Psoas muscle (tissue), 8 donors: ENCODE results near the gene MALRD1. TPM values are rescaled to one million over a fixed set of nuclear protein-coding genes. Genes with fewer than 3 reads are reported as not detected.

Experiments used
- ATAC-seq, 4 donors: fragments of 200-7000 bp; cut with Tn5 transposase; one replicate each; pipeline ENCODE4 v1.9.1; 2020; ENCODE audit warnings: moderate library complexity in 3 of 4, mild to moderate bottlenecking in 2 of 4
- DNase-seq, 2 donors: peaks; one replicate each; pipeline ENCODE4 v3.0.0-alpha.2; 2020
- H3K27ac ChIP-seq: fragments of 200-600 bp; one replicate; pipeline ENCODE4 v1.8.0; 2022
- H3K27me3 ChIP-seq, 3 donors: fragments of 200-600 bp in 1 of 3; one replicate each; pipeline versions ENCODE4 v1.6.1 to v1.8.0; 2013 to 2022; ENCODE audit warnings: low read length in 2 of 3, mild to moderate bottlenecking in 2 of 3, moderate library complexity in 1 of 3; ENCODE audit not compliant: insufficient read depth in 3 of 3
- H3K36me3 ChIP-seq, 2 donors: fragments of 200-600 bp in 1 of 2; one replicate each; pipeline versions ENCODE4 v1.6.1 to v1.8.0; 2013 to 2022; ENCODE audit warnings: low read depth in 1 of 2, mild to moderate bottlenecking in 1 of 2, moderate library complexity in 1 of 2; ENCODE audit not compliant: insufficient read depth in 1 of 2
- H3K4me1 ChIP-seq: fragments of 200-600 bp; one replicate; pipeline ENCODE4 v1.8.0; 2022
- H3K4me3 ChIP-seq: fragments of 200-600 bp; one replicate; pipeline ENCODE4 v1.8.0; 2022; ENCODE audit warnings: mild to moderate bottlenecking
- H3K9me3 ChIP-seq: fragments of 200-600 bp; one replicate; pipeline ENCODE4 v1.8.0; 2022
- WGBS, 3 donors: extraction: QIAGEN DNeasy Blood & Tissue Kit; methylation state at CpG; one replicate each; pipeline versions ENCODE4 v1.1.6 to v1.1.7; 2013; 5-methylcytosine and 5-hydroxymethylcytosine counted together
- intact Hi-C, 2 donors: fragments of 100-400 bp; cut with DNase I; formaldehyde crosslinking; loops; one replicate each; pipeline versions ENCODE4 v1.11.0 to v1.14.2; 2022
- polyA plus RNA-seq, 3 donors: library from polyadenylated mRNA; stranded (reverse); fragments of 200-250 nt; gene quantifications; one replicate each; pipeline ENCODE4 v1.2.3, GENCODE V29; 2013
- total RNA-seq, 4 donors: library from RNA; stranded (reverse); fragmentation: NEBNext Ultra II Directional in 2 of 4; extraction: Animal tissue kit (Norgen Biotek cat#: 25700) in 2 of 4; gene quantifications; one replicate each; pipeline versions ENCODE4 v1.2.1 to v1.2.4, GENCODE V29; 2021 to 2023
- TF ChIP-seq, protein P1 (sequence below): fragments of 200-600 bp; IDR thresholded peaks from one replicate; pipeline ENCODE4 v1.8.0; 2022; ENCODE audit warnings: antibody characterized with exemption
- donor health status: healthy with polysubstance abuse.
- donor health status: DM: no; HTN: no; CAD: no; lungs with moderate emphysema.
- donor health status: Bipolar disorder and iron deficiency.
- donor health status: healthy.
- donor health status: DM: yes; HTN: yes; CAD: no.
- donor health status: DM: no; HTN: no; CAD: no.
- donor health status: DM: no; HTN: no; CAD: no.
- donor health status: DM: yes; HTN: yes; CAD: no.

MALRD1 gene
- total and polyA plus RNA-seq, 7 donors: 0.12 to 0.39 (median 0.27) TPM; not detected in 3

DNA sequence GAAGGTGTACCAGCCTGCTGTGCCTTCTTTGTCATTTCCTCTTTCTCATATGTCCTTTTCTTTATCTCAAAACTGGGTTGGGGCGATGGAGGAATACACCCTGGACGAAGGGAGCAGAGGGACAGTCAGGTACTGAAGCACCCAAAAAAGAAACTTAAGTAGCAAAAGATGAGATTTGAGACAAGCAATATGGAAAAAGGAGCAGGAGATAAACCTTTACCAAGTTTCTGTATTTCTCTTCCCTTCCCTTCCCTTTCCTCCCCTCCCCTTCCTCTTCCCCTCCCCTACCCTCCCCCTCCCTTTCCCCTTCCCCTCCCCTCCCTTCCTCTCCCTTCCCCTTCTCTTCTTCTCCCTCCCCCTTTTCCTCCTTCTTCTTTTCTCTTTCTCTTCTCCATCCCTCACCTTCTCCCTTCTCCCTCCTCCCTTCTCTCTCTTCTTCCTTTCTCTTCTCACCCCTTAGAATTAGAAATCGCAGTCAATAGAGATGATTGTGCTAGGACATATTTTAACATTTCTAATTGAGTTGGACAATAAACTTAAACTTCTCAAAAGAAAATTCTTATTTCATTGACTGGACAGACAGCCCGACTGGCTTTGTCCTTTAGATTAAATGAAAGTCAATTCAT lies 652.9 kb downstream of the MALRD1 start:
- WGBS, 3 donors: 79 to 91% (median 88%) methylated on average over 4 of the region's 4 CpGs
- no peaks in the 10 kb centered on the region for H3K9me3 ChIP-seq
- H3K4me1 ChIP-seq: no peaks in the 10 kb centered on the region
- intact Hi-C loops: no loop called here
- TF ChIP-seq, protein P1, sequence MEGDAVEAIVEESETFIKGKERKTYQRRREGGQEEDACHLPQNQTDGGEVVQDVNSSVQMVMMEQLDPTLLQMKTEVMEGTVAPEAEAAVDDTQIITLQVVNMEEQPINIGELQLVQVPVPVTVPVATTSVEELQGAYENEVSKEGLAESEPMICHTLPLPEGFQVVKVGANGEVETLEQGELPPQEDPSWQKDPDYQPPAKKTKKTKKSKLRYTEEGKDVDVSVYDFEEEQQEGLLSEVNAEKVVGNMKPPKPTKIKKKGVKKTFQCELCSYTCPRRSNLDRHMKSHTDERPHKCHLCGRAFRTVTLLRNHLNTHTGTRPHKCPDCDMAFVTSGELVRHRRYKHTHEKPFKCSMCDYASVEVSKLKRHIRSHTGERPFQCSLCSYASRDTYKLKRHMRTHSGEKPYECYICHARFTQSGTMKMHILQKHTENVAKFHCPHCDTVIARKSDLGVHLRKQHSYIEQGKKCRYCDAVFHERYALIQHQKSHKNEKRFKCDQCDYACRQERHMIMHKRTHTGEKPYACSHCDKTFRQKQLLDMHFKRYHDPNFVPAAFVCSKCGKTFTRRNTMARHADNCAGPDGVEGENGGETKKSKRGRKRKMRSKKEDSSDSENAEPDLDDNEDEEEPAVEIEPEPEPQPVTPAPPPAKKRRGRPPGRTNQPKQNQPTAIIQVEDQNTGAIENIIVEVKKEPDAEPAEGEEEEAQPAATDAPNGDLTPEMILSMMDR: no peak
- ATAC-seq: no peak
- H3K36me3 ChIP-seq: no peaks in the 10 kb centered on the region
- H3K4me3 ChIP-seq: no peak overlapping the region
- no peak for DNase-seq
- H3K27me3 ChIP-seq: no peaks in the 10 kb centered on the region
- H3K27ac ChIP-seq: no peak overlapping the region

DNA sequence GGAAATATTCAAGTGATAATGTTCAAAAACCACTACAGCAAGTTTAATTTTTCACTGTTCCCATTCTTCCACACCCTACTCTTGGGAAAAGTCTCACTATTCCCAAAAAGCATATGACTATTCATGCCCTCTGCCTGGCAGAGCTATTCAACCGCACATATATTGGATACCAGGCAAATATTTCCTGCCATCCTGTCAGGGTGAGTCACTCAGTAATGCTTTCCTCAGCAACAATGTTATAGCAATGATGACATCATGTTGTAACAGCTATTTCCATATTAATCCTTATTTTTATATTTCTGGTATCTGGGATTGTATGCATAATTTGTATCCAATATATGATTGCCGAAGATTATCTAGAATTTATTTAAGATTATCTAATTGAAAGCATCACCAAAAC lies 653.6 kb downstream of the MALRD1 start:
- H3K27me3 ChIP-seq: no peaks in the 10 kb centered on the region
- TF ChIP-seq, protein P1: no peak
- no peaks in the 10 kb centered on the region for H3K9me3 ChIP-seq
- intact Hi-C loops: no loop called here
- ATAC-seq (no peak), DNase-seq (no peak)
- H3K27ac ChIP-seq: no peak overlapping the region
- H3K36me3 ChIP-seq: no peaks in the 10 kb centered on the region
- no peaks in the 10 kb centered on the region for H3K4me1 ChIP-seq
- 75 to 81% (median 77%) methylated on average over 2 of the region's 2 CpGs for WGBS, 3 donors
- H3K4me3 ChIP-seq: no peak overlapping the region

DNA sequence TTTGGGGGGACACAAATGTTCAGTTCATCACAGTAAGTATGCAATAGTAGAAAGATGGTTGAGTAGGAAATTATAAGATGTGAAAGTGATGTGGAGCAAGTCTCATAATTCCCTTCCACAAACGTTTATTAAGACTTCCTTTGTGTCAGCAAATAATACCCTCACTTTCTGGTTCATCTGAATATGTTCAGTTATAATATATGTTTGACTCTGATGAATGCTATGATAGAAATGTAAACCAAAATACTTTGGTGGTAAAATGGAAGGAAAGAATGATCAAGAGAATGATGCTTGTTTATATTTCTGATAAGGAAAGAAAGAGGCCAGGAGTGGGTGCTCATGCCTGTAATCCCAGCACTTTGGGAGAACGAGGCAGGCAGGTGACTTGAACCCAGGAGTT lies 655.9 kb downstream of the MALRD1 start:
- H3K9me3 ChIP-seq: no peaks in the 10 kb centered on the region
- TF ChIP-seq, protein P1: no peak
- no peaks in the 10 kb centered on the region for H3K27me3 ChIP-seq
- no peaks in the 10 kb centered on the region for H3K4me1 ChIP-seq
- intact Hi-C loops: no loop called here
- DNase-seq: no peak
- no peak for ATAC-seq
- H3K27ac ChIP-seq: no peak overlapping the region
- H3K36me3 ChIP-seq: no peaks in the 10 kb centered on the region
- no peak overlapping the region for H3K4me3 ChIP-seq
- WGBS, 3 donors: 52 to 62% (median 52%) methylated on average over 2 of the region's 2 CpGs

DNA sequence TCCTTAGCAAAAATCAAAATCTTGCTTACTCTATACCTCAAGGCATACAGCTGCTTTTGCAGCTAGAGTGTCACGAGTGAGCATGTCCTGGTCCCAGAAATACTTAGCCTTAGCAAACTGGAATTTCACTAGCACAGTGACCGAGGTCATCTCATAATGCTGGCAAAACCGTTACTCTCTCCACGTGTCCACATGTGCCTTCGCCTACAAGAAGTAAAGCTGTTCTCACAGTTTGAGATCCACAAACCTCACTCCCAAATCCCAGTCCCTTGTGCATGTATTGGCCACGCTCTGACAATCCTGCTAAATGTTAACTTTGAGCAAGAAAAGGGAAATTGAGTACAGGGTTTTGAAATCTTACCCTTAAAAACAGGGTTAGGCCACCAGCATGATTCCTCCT lies 656.6 kb downstream of the MALRD1 start:
- 38 to 58% (median 50%) methylated on average over 6 of the region's 6 CpGs for WGBS, 3 donors
- Histone ChIP-seq H3K27ac (no peak overlapping the region), H3K9me3 (no peaks in the 10 kb centered on the region), H3K4me3 (no peak overlapping the region), H3K36me3 (no peaks in the 10 kb centered on the region), H3K4me1 (no peaks in the 10 kb centered on the region), H3K27me3 (no peaks in the 10 kb centered on the region)
- intact Hi-C loops: no loop called here
- ATAC-seq (no peak), DNase-seq (no peak)
- TF ChIP-seq, protein P1: no peak

DNA sequence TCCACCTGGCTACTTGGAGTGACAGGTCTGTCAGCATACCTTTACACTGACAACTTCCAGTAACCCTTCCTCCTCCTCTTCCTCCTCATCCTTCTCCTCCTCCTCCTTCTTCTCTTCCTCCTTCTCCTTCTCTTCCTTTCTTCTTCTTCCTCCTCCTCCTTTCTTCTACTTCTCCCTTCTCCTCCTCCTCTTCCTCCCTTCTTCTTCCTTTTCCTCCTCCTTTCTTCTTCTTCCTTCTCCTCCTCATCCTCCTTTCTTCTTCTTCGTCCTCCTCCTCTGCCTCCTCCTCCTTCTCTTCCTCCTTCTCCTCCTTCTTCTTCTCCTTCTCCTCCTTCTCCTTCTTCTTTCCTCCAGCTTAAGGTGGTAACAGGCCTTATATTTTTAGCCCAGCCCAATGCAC lies 658.3 kb downstream of the MALRD1 start:
- no peaks in the 10 kb centered on the region for H3K4me1 ChIP-seq
- DNase-seq (no peak), ATAC-seq (no peak)
- no peaks in the 10 kb centered on the region for H3K9me3 ChIP-seq
- TF ChIP-seq, protein P1: no peak
- H3K27ac ChIP-seq: no peak overlapping the region
- H3K27me3 ChIP-seq: no peaks in the 10 kb centered on the region
- 82 to 91% (median 85%) methylated on average over 1 of the region's 1 CpG for WGBS, 3 donors
- H3K4me3 ChIP-seq: no peak overlapping the region
- intact Hi-C loops: no loop called here
- no peaks in the 10 kb centered on the region for H3K36me3 ChIP-seq
